A673 (cell line): ENCODE data around the gene C2orf76. TPM values are rescaled to one million over a fixed set of nuclear protein-coding genes. Genes with fewer than 3 reads are reported as not detected.

Experiments used
- BruUV-seq: library from RNA; stranded (reverse); fragments of 400-500 nt; replicated peaks from 2 replicates; lab custom pipeline; 2021; lab: Mats Ljungman, UMichigan
- CTCF ChIA-PET: fragments of 300-600 bp; sonication (Branson Sonifier 250); formaldehyde crosslinking; loops from one replicate; lab custom pipeline; 2022; ENCODE audit warnings: antibody characterized with exemption; lab: Charles Lee
- POLR2A ChIA-PET: fragments of 300-600 bp; sonication (Branson Sonifier 250); formaldehyde crosslinking; loops from one replicate; lab custom pipeline; 2022; ENCODE audit warnings: antibody characterized with exemption; ENCODE audit not compliant: low non-redundant PET; lab: Charles Lee
- DNase-seq: peaks from one replicate; pipeline ENCODE4 v3.0.0-alpha.2; 2015; ENCODE audit warnings: low spot score
- H3K27ac ChIP-seq: fragments of 200-600 bp; sonication (generic); 2 replicates; pipeline ENCODE4 v1.5.1; 2016; ENCODE audit warnings: mixed run types, low read depth, mild to moderate bottlenecking, mixed read lengths, antibody characterized with exemption, low read length; ENCODE audit not compliant: poor library complexity, severe bottlenecking
- H3K27me3 ChIP-seq: fragments of 200-600 bp; sonication (generic); replicated peaks from 2 replicates; pipeline ENCODE4 v1.6.1; 2017; ENCODE audit warnings: mixed run types, low read depth, mild to moderate bottlenecking, mixed read lengths, antibody characterized with exemption, low read length; ENCODE audit not compliant: insufficient read depth, poor library complexity
- H3K36me3 ChIP-seq: fragments of 200-600 bp; sonication (generic); 2 replicates; pipeline ENCODE4 v1.6.1; 2016; ENCODE audit warnings: mixed run types, mild to moderate bottlenecking, mixed read lengths, antibody characterized with exemption, low read length; ENCODE audit not compliant: insufficient read depth, poor library complexity, severe bottlenecking
- H3K4me1 ChIP-seq: fragments of 200-600 bp; sonication (generic); 2 replicates; pipeline ENCODE4 v1.6.1; 2017; ENCODE audit warnings: mixed run types, mild to moderate bottlenecking, mixed read lengths, antibody characterized with exemption, low read length; ENCODE audit not compliant: insufficient read depth, poor library complexity, severe bottlenecking
- H3K4me3 ChIP-seq: fragments of 200-600 bp; sonication (generic); 2 replicates; pipeline ENCODE4 v1.5.1; 2016; ENCODE audit warnings: low read depth, mixed run types, mild to moderate bottlenecking, mixed read lengths, low read length; ENCODE audit not compliant: poor library complexity, severe bottlenecking
- H3K9me3 ChIP-seq: fragments of 200-600 bp; sonication (generic); 2 replicates; pipeline ENCODE4 v1.6.1; 2016; ENCODE audit warnings: mixed run types, low read depth, mild to moderate bottlenecking, mixed read lengths, antibody characterized with exemption, low read length; ENCODE audit not compliant: poor library complexity, severe bottlenecking
- EZH2 ChIP-seq: fragments of 200-600 bp; sonication (generic); IDR thresholded peaks from 2 replicates; pipeline ENCODE4 v1.6.1; 2017; ENCODE audit warnings: borderline replicate concordance, low read depth, mild to moderate bottlenecking, mixed read lengths, antibody characterized with exemption, low read length; ENCODE audit not compliant: poor library complexity, severe bottlenecking
- intact Hi-C: fragments of 100-400 bp; cut with micrococcal nuclease; formaldehyde crosslinking; loops from one replicate; pipeline ENCODE4 v1.10.0; 2022; ENCODE audit not compliant: unreplicated experiment
- total RNA-seq: library from RNA; stranded (reverse); gene quantifications from 2 replicates; pipeline ENCODE4 v1.2.3, GENCODE V29; 2021
- TF ChIP-seq, protein P1 (sequence below): fragments of 300-800, 200-600 bp; sonication (generic); conservative IDR thresholded peaks from 2 replicates; pipeline ENCODE4 v1.5.1; 2017; ENCODE audit warnings: low read depth, mild to moderate bottlenecking, antibody characterized with exemption, low read length, moderate library complexity, mixed read lengths

Gene C2orf76
- total RNA-seq, 1 experiment from 2014 or later, result 13.4 TPM

GRCh38 chr2:119293900-119294299 lies 72.7 kb downstream of the C2orf76 start:
- DNase-seq, result no peak
- Histone ChIP-seq H3K27ac (no peak overlapping the region), H3K27me3 (no peaks in the 10 kb centered on the region), H3K9me3 (no peaks in the 10 kb centered on the region), H3K4me1 (no peaks in the 10 kb centered on the region), H3K4me3 (no peak overlapping the region), H3K36me3 (no peaks in the 10 kb centered on the region)
- intact Hi-C loops, result loop anchor here (5.0 kb wide), 1 partner anchor 282 kb away; no protein-coding TSS in a partner anchor
- BruUV-seq, result no TSS peak
- TF ChIP-seq, protein P1, sequence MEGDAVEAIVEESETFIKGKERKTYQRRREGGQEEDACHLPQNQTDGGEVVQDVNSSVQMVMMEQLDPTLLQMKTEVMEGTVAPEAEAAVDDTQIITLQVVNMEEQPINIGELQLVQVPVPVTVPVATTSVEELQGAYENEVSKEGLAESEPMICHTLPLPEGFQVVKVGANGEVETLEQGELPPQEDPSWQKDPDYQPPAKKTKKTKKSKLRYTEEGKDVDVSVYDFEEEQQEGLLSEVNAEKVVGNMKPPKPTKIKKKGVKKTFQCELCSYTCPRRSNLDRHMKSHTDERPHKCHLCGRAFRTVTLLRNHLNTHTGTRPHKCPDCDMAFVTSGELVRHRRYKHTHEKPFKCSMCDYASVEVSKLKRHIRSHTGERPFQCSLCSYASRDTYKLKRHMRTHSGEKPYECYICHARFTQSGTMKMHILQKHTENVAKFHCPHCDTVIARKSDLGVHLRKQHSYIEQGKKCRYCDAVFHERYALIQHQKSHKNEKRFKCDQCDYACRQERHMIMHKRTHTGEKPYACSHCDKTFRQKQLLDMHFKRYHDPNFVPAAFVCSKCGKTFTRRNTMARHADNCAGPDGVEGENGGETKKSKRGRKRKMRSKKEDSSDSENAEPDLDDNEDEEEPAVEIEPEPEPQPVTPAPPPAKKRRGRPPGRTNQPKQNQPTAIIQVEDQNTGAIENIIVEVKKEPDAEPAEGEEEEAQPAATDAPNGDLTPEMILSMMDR, result no peak
- TF ChIP-seq EZH2, result no peak
- CTCF ChIA-PET, result no interaction called here
- POLR2A ChIA-PET, result no interaction called here

DNA sequence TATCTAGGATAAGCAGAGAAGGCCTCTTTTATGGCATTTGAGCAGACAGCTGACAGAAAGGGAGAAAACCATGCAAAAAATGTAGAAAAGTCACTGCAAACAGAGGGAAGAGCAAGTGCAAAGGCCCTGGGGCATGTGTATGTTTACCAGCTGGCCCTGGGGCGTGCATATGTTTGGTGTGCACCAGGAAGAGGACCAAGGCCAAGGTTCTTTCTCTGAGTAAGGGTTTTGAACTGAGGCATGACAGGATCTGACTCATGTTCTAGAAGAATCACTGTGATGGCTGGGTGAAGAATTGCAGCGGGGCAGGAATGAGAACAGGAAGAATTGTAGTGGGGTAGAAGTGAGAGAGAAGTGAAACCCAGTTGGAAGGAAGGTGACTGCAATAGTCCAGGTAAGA lies 73.4 kb downstream of the C2orf76 start:
- intact Hi-C loops, result loop anchor here (5.0 kb wide), 1 partner anchor 281 kb away; no protein-coding TSS in a partner anchor
- Histone ChIP-seq H3K9me3 (no peaks in the 10 kb centered on the region), H3K4me3 (no peak overlapping the region), H3K27me3 (no peaks in the 10 kb centered on the region), H3K36me3 (no peaks in the 10 kb centered on the region), H3K27ac (no peak overlapping the region), H3K4me1 (no peaks in the 10 kb centered on the region)
- TF ChIP-seq EZH2, result no peak
- TF ChIP-seq, protein P1, result no peak
- no peak for DNase-seq
- CTCF ChIA-PET, result no interaction called here
- POLR2A ChIA-PET, result no interaction called here
- BruUV-seq, result no TSS peak

- POLR2A ChIA-PET, result no interaction called here
- intact Hi-C loops, result loop anchor here (5.0 kb wide), 1 partner anchor 280 kb away; no protein-coding TSS in a partner anchor
- no peaks in the 10 kb centered on the region for H3K9me3 ChIP-seq
Observed at GRCh38 chr2:119292226-119292625, 74.4 kb downstream of the C2orf76 start.

More at GRCh38 chr2:119292226-119292625, 74.4 kb downstream of the C2orf76 start:
- no TSS peak for BruUV-seq
- no peaks in the 10 kb centered on the region for H3K36me3 ChIP-seq
- TF ChIP-seq, protein P1, result 0 out of 2 replicates have a peak, but pooled peaks have one; percentile 12
- no peak for TF ChIP-seq EZH2
- H3K4me3 ChIP-seq, result no peak overlapping the region
- no peaks in the 10 kb centered on the region for H3K27me3 ChIP-seq
- DNase-seq, result peak; percentile 29
- CTCF ChIA-PET, result no interaction called here
- no peaks in the 10 kb centered on the region for H3K4me1 ChIP-seq
- H3K27ac ChIP-seq, result no peak overlapping the region
